A549 (cell line): ENCODE results near the gene CEP112.

Source experiments
- BHLHE40 ChIP-seq: IDR thresholded peaks from 2 replicates; pipeline ENCODE4 v1.6.1; 2012; ENCODE audit warnings: low read depth, low read length, inconsistent platforms
- ZFP36 ChIP-seq: fragments of 450-650 bp; IDR thresholded peaks from 2 replicates; pipeline ENCODE4 v1.6.1; 2014; ENCODE audit warnings: borderline replicate concordance; ENCODE audit not compliant: partially characterized antibody

DNA sequence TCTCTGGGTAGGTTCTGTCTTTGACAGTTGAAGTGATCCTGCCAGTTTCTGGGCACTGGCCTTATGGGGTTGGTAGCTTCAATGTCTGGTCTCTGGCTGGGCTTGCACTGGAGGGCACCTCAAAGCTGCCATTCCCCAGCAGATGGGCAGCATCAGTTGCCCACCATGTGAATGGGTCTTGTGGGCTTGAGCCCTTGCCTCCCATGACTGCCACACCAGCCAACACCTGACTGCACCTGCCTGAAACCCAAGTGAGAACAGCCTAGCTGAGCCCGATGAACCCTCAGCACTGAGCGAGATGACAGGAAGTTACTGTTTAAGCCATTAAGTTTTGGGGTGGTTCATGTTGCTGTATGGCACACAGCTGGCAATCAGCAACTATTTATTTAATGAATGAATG, 561.4 kb downstream of the CEP112 start:
- TF ChIP-seq BHLHE40 (no peak), ZFP36 (no peak)
